ENCODE measurements around the gene VOPP1.

- no peak for TF ChIP-seq POLR2A (IDR thresholded peaks at IDR 0.05; ENCODE audit: low read depth, low read length)
- TF ChIP-seq POLR2AphosphoS5 (IDR thresholded peaks at IDR 0.05; ENCODE audit: low read depth, low read length), result no peak
- TF ChIP-seq PAX5 (IDR thresholded peaks at IDR 0.05; ENCODE audit: insufficient read depth, low read length, severe bottlenecking), result no peak
These were observed 3.0 kb downstream of the VOPP1 start for GRCh38 chr7:55569269-55569663.
